Left ventricle myocardium inferior (tissue), 1 donor: Measurements from ENCODE around the gene KRTAP2-4. TPM values are rescaled to one million over a fixed set of nuclear protein-coding genes. Genes with fewer than 3 reads are reported as not detected.
"Not testable (repeated sequence)": the region's sequence is repeated elsewhere in the genome, so short reads cannot be mapped to it uniquely, and the experiment has no call there.

Experiments used
- DNase-seq: peaks from one replicate; pipeline ENCODE4 v3.0.0-alpha.2; 2020
- H3K27ac ChIP-seq: fragments of 200-600 bp; replicated peaks from 2 replicates; pipeline ENCODE4 v1.8.0; 2021
- H3K27me3 ChIP-seq: fragments of 200-600 bp; 2 replicates; pipeline ENCODE4 v1.8.0; 2021; ENCODE audit warnings: low read depth
- H3K36me3 ChIP-seq: fragments of 200-600 bp; 2 replicates; pipeline ENCODE4 v1.8.0; 2021
- H3K4me1 ChIP-seq: fragments of 200-600 bp; 2 replicates; pipeline ENCODE4 v1.8.0; 2021
- H3K4me3 ChIP-seq: fragments of 200-600 bp; 2 replicates; pipeline ENCODE4 v1.8.0; 2021; ENCODE audit warnings: mild to moderate bottlenecking, moderate library complexity
- H3K9me3 ChIP-seq: fragments of 200-600 bp; replicated peaks from 2 replicates; pipeline ENCODE4 v1.8.0; 2021
- intact Hi-C: fragments of 100-400 bp; cut with micrococcal nuclease; formaldehyde crosslinking; loops from one replicate; pipeline ENCODE4 v1.11.0; 2022
- total RNA-seq: library from RNA; stranded (reverse); fragmentation: NEBNext Ultra II Directional; extraction: Animal tissue kit (Norgen Biotek cat#: 25700); gene quantifications from one replicate; pipeline ENCODE4 v1.2.1, GENCODE V29; 2021
- TF ChIP-seq, protein P1 (sequence below): fragments of 200-600 bp; IDR thresholded peaks from 2 replicates; pipeline ENCODE4 v1.8.0; 2021; ENCODE audit warnings: antibody characterized with exemption, mild to moderate bottlenecking, borderline replicate concordance
- donor health status: DM: no; HTN: yes; CAD: no; lungs with severe emphysema.

Gene KRTAP2-4
- total RNA-seq, 1 donor from 2014 or later: not detected

DNA sequence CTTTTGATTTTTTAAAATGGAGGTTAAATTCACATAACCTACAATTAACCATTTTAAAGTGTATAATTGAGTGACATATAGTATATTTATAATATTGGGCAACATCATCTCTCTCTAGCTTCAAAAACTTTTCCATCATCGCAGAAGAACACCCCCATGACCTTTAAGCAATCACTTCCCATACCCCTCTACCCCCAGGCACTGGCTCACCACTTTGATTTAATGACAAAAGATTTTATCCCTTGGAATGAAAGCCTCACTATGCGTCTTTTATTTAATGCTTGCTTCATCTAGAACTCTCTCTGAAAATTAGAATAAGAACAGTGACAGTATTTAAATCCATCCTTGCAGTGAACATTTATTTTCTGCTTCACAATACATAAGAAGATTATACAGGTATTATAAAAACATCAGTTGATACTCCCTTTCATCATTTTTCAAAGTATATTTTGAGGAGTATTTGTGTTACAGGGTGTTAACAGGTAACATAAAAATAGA, 27.8 kb downstream of the KRTAP2-4 start:
- Histone ChIP-seq H3K27ac (no peak overlapping the region), H3K4me1 (no peaks in the 10 kb centered on the region), H3K27me3 (peaks cover 53% of the 10 kb centered on the region), H3K36me3 (no peaks in the 10 kb centered on the region), H3K9me3 (peaks cover 4% of the 10 kb centered on the region), H3K4me3 (no peak overlapping the region)
- intact Hi-C loops: no loop called here
- TF ChIP-seq, protein P1, sequence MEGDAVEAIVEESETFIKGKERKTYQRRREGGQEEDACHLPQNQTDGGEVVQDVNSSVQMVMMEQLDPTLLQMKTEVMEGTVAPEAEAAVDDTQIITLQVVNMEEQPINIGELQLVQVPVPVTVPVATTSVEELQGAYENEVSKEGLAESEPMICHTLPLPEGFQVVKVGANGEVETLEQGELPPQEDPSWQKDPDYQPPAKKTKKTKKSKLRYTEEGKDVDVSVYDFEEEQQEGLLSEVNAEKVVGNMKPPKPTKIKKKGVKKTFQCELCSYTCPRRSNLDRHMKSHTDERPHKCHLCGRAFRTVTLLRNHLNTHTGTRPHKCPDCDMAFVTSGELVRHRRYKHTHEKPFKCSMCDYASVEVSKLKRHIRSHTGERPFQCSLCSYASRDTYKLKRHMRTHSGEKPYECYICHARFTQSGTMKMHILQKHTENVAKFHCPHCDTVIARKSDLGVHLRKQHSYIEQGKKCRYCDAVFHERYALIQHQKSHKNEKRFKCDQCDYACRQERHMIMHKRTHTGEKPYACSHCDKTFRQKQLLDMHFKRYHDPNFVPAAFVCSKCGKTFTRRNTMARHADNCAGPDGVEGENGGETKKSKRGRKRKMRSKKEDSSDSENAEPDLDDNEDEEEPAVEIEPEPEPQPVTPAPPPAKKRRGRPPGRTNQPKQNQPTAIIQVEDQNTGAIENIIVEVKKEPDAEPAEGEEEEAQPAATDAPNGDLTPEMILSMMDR: no peak
- no peak for DNase-seq

DNA sequence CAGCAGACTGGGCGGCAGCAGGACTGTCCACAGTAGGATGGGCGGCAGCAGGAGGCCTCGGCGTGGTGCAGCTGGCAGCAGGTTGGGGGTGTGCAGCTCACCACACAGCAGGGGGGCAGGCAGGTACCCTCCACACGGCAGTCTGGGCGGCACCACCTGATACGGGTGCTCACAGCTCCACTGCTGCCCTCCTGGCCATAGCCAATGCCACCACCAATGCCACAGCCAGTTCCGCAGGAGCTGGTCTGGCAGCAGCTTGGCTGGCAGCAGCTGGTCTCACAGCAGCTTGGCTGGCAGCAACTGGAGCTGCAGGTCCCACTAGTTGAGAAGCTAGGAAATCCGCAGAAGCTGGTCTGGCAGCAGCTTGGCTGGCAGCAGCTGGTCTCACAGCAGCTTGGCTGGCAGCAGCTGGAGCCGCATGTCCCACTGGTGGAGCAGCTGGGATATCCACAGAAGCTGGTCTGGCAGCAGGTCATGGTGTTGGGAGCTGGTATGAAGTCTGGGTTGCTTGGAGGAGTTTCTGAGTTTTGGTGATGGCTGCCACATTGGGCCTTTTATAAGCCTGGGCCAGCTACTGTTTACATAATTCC, 31.2 kb downstream of the KRTAP2-4 start, which contains the start of gene KRTAP1-3:
Gene KRTAP1-3 (minus strand): TSS at position 529 of the 590 bp plus-strand sequence. CDS start 53 bp downstream, at position 476.
- intact Hi-C loops, H3K9me3 ChIP-seq, H3K36me3 ChIP-seq, H3K27ac ChIP-seq, H3K4me1 ChIP-seq, H3K4me3 ChIP-seq, DNase-seq: not testable (repeated sequence)
- peaks cover 64% of the 10 kb centered on the region for H3K27me3 ChIP-seq

DNA sequence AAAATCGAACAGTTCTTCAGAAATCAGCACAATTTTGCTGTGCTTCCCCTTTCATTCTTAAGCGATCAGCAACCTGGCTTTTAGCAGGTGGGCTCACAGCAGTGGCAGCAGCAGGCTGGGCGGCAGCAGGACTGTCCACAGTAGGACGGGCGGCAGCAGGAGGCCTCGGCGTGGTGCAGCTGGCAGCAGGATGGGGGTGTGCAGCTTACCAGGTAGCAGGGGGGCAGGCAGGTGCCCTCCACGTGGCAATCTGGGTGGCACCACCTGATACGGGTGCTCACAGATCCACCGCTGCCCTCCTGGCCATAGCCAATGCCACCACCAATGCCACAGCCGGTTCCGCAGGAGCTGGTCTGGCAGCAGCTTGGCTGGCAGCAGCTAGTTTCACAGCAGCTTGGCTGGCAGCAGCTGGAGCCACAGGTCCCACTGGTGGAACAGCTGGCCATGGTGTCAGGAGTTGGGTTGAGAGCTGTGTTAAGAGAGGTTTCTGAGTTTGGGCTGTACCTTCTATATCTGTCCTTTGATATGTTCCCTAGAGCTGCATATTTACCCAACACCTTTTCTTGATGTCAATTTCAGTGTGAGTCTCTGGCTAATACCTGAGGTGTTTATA, 35.9 kb downstream of the KRTAP2-4 start, which contains the start of gene KRTAP1-4:
Gene KRTAP1-4 (minus strand): TSS at position 563 of the 613 bp plus-strand sequence. CDS start 117 bp downstream, at position 446.
- Histone ChIP-seq H3K27ac (no peak within 1 kb of the TSS), H3K4me3 (no peak within 1 kb of the TSS), H3K36me3 (no peaks in the 10 kb centered on the region), H3K9me3 (no peaks in the 10 kb centered on the region), H3K27me3 (peaks cover 75% of the 10 kb centered on the region), H3K4me1 (no peaks in the 10 kb centered on the region)
- no peak for DNase-seq
- TF ChIP-seq, protein P1: no peak
- intact Hi-C loops: no loop called here

DNA sequence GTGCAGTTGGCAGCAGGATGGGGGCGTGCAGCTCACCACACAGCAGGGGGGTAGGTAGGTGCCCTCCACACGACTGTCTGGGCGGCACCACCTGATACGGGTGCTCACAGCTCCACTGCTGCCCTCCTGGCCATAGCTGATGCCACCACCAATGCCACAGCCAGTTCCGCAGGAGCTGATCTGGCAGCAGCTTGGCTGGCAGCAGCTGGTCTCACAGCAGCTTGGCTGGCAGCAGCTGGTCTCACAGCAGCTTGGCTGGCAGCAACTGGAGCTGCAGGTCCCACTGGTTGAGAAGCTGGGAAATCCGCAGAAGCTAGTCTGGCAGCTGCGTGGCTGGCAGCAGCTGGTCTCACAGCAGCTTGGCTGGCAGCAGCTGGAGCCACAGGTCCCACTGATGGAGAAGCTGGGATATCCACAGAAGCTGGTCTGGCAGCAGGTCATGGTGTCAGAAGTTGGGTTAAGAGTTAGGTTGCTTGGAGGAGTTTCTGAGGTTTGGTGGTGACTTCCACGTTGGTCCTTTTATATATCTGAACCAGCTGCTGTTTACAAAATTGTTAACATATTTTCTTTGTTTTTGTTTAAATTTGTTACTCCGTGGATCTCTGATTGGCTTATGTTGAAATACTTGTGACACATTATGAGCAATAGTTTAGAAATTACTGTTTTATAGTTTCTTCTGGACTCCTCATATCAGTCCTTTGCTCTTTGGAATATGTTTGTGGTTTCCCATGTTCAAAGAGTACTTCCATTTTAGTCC, 38.8 kb downstream of the KRTAP2-4 start, which contains the start of gene KRTAP1-5:
Gene KRTAP1-5 (minus strand): TSS at position 494 of the 757 bp plus-strand sequence. CDS start 53 bp downstream, at position 441.
- TF ChIP-seq, protein P1: no peak
- no peak within 1 kb of the TSS for H3K27ac ChIP-seq
- H3K27me3 ChIP-seq: peaks cover 63% of the 10 kb centered on the region
- DNase-seq: no peak
- H3K4me3 ChIP-seq: no peak within 1 kb of the TSS
- H3K9me3 ChIP-seq: no peaks in the 10 kb centered on the region
- intact Hi-C loops: no loop called here
- no peaks in the 10 kb centered on the region for H3K4me1 ChIP-seq
- H3K36me3 ChIP-seq: no peaks in the 10 kb centered on the region

DNA sequence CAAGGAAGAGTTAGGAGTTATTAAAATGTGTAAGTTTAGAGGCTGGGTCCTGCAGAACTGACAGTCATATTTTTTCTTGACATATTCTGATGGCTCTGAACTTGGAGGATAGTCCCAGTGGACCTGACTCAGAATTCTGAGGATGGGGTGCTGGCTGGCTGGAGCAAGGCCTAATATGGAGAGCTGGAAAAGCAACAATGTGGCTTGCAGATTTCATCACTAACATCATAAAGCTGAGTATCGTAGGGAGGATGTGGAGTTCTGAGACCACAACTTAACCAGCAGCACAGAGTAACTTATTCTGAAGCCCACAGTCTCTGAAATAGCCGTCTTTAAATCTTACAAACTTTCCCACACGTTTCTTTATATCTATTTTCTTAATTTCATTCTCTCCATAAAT, 41.0 kb downstream of the KRTAP2-4 start:
- no peak overlapping the region for H3K4me3 ChIP-seq
- no peaks in the 10 kb centered on the region for H3K36me3 ChIP-seq
- H3K27me3 ChIP-seq: peaks cover 44% of the 10 kb centered on the region
- no peaks in the 10 kb centered on the region for H3K4me1 ChIP-seq
- no peaks in the 10 kb centered on the region for H3K9me3 ChIP-seq
- TF ChIP-seq, protein P1: no peak
- no peak for DNase-seq
- no peak overlapping the region for H3K27ac ChIP-seq
- intact Hi-C loops: no loop called here
